ENCODE data around the gene ETS1. TPM values are rescaled to one million over a fixed set of nuclear protein-coding genes. Genes with fewer than 3 reads are reported as not detected.

The ETS1 gene
- total RNA-seq, 1 donor from 2014 or later: 45.3 TPM

DNA sequence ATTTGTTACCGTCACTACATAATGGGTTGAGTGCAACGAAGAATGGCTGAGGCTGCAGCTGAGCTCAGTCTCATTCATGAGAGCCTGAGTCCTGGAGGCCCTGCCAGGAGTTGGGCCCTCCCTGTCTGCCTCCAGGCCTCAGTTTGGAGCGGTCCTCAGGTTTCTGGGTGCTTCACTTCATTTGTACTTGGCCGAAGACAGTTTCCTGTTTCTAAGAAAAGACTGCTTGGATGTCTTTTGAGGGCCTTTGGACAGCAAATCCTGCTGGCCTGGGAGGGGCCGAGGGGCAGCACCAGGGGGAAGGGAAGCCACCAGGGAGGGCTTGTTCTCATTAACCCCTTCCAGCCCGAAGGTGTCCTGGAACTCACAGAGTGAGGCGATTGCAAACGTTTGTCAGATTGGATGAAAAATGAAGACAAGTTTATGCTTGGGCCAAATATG, 163.1 kb downstream of the ETS1 start:
- TF ChIP-seq CTCF (IDR thresholded peaks at IDR 0.05; ENCODE audit: borderline replicate concordance): no peak
- peak; percentile 67 for DNase-seq
- Histone ChIP-seq H3K27ac (replicated peaks) (peak overlapping the region; percentile 83), H3K4me3 (peak overlapping the region; percentile 1), H3K27me3 (ENCODE audit: low read depth) (no peaks in the 10 kb centered on the region), H3K4me1 (peaks cover 38% of the 10 kb centered on the region), H3K36me3 (no peaks in the 10 kb centered on the region), H3K9me3 (replicated peaks) (no peaks in the 10 kb centered on the region)
- intact Hi-C loops (cut with micrococcal nuclease): no loop called here

GRCh38 chr11:128422576-128423370, 164.6 kb downstream of the ETS1 start:
- Histone ChIP-seq H3K4me3 (no peak overlapping the region), H3K4me1 (peaks cover 43% of the 10 kb centered on the region), H3K9me3 (replicated peaks) (no peaks in the 10 kb centered on the region), H3K27me3 (ENCODE audit: low read depth) (no peaks in the 10 kb centered on the region), H3K27ac (replicated peaks) (peak overlapping the region; percentile 83), H3K36me3 (no peaks in the 10 kb centered on the region)
- no peak for TF ChIP-seq CTCF (IDR thresholded peaks at IDR 0.05; ENCODE audit: borderline replicate concordance)
- DNase-seq: peak; percentile 47
- intact Hi-C loops (cut with micrococcal nuclease): no loop called here

DNA sequence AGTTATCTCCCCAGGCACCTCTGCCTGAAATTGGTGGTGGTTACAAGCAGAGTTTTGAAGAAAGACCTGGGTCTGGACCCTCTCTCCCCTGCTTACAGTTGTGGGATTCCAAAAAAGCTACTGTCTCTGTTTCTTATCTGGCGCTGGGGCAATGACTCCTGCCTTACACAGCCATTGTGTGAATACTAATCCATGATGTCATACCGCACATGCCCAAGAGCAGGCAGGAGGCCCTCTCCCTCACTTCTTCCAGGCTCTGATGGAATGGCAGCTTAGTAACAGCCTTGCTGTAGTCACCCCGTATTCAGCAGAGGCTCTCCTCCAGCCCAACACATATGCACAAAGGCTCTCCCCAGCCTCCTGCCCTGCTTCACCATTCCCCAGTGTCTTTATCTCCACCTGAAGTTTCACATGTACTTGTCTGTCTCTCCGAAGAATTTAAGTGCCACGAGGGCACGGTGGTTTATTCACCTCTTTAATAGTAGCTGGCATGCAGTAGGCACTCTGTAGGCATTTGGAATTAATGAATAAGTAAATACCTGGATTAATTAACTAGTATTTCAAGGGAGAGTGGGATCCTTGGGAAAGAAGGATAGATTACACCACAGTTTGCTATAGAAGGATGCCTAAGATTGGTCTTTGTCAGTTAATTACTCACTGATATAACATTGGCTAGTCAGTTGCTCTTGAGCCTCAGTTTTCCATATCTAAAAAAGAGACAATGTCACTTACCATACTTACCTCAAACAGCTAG, 165.6 kb downstream of the ETS1 start:
- no peak for DNase-seq
- Histone ChIP-seq H3K9me3 (replicated peaks) (no peaks in the 10 kb centered on the region), H3K4me3 (no peak overlapping the region), H3K27me3 (ENCODE audit: low read depth) (no peaks in the 10 kb centered on the region), H3K27ac (replicated peaks) (peak overlapping the region; percentile 83), H3K36me3 (no peaks in the 10 kb centered on the region), H3K4me1 (peaks cover 53% of the 10 kb centered on the region)
- no peak for TF ChIP-seq CTCF (IDR thresholded peaks at IDR 0.05; ENCODE audit: borderline replicate concordance)
- intact Hi-C loops (cut with micrococcal nuclease): no loop called here

DNA sequence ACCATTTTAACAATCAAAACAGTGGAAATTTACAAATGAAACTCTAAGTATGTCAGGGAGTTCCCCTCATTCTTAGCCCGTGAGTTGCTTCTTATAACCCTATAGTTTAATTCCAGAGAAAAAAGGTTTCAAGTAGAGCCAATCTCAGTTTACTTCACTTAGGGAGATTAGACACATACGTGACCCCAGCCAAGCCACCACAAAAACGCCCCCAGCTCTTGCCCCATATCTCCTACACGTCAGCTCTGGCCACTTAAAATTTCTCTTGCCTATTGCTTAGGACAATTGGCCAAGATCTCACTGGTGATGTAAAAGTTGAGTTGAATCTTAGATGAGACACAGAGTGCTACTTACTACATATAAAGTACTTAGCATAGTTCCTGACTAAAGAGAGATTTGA, 166.4 kb downstream of the ETS1 start:
- no peak overlapping the region for H3K4me3 ChIP-seq
- no peak overlapping the region for H3K27ac ChIP-seq (replicated peaks)
- intact Hi-C loops (cut with micrococcal nuclease): no loop called here
- peaks cover 57% of the 10 kb centered on the region for H3K4me1 ChIP-seq
- no peaks in the 10 kb centered on the region for H3K27me3 ChIP-seq (ENCODE audit: low read depth)
- H3K9me3 ChIP-seq (replicated peaks): no peaks in the 10 kb centered on the region
- H3K36me3 ChIP-seq: no peaks in the 10 kb centered on the region
- DNase-seq: no peak
- TF ChIP-seq CTCF (IDR thresholded peaks at IDR 0.05; ENCODE audit: borderline replicate concordance): no peak

GRCh38 chr11:128420265-128420664, 167.1 kb downstream of the ETS1 start:
- H3K27ac ChIP-seq (replicated peaks): no peak overlapping the region
- H3K36me3 ChIP-seq: no peaks in the 10 kb centered on the region
- intact Hi-C loops (cut with micrococcal nuclease): no loop called here
- DNase-seq: no peak
- H3K4me1 ChIP-seq: peaks cover 53% of the 10 kb centered on the region
- H3K4me3 ChIP-seq: no peak overlapping the region
- no peak for TF ChIP-seq CTCF (IDR thresholded peaks at IDR 0.05; ENCODE audit: borderline replicate concordance)
- H3K9me3 ChIP-seq (replicated peaks): no peaks in the 10 kb centered on the region
- no peaks in the 10 kb centered on the region for H3K27me3 ChIP-seq (ENCODE audit: low read depth)

Measured in left ventricle myocardium inferior (tissue), 1 donor.